ENCODE results near the gene DPF1.

DPF1 gene

DNA sequence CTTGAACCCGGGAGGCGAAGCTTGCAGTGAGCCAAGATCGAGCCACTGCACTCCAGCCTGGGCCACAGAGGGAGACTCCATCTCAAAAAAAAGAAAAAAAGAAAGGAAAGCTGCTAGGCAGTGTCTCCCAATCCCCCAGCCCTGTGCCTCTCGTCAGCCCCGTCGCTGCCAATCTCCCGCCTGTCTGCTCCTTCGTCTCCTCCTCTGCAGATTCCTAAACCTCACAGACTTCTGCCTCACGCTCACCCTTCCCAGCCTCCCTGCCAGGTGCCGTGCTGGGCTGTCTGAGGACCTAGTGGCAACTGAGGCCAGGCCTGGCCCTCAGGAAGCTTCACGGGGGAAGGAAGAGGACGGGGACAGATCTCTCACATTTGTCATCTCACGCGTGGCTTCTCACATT is 21.5 kb downstream of the DPF1 start:
- no peak for DNase-seq
- H3K27me3 ChIP-seq (ENCODE audit: insufficient read depth, low read depth, severe bottlenecking): no peaks in the 10 kb centered on the region
- H3K4me3 ChIP-seq (ENCODE audit: low read depth, low read length): no peak overlapping the region
- H3K9me3 ChIP-seq (ENCODE audit: severe bottlenecking): no peaks in the 10 kb centered on the region
- no peak overlapping the region for H3K27ac ChIP-seq
- H3K36me3 ChIP-seq: peaks cover 23% of the 10 kb centered on the region
- TF ChIP-seq, protein P1, sequence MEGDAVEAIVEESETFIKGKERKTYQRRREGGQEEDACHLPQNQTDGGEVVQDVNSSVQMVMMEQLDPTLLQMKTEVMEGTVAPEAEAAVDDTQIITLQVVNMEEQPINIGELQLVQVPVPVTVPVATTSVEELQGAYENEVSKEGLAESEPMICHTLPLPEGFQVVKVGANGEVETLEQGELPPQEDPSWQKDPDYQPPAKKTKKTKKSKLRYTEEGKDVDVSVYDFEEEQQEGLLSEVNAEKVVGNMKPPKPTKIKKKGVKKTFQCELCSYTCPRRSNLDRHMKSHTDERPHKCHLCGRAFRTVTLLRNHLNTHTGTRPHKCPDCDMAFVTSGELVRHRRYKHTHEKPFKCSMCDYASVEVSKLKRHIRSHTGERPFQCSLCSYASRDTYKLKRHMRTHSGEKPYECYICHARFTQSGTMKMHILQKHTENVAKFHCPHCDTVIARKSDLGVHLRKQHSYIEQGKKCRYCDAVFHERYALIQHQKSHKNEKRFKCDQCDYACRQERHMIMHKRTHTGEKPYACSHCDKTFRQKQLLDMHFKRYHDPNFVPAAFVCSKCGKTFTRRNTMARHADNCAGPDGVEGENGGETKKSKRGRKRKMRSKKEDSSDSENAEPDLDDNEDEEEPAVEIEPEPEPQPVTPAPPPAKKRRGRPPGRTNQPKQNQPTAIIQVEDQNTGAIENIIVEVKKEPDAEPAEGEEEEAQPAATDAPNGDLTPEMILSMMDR (IDR thresholded peaks at IDR 0.05; ENCODE audit: low read depth, low read length): no peak

DNA sequence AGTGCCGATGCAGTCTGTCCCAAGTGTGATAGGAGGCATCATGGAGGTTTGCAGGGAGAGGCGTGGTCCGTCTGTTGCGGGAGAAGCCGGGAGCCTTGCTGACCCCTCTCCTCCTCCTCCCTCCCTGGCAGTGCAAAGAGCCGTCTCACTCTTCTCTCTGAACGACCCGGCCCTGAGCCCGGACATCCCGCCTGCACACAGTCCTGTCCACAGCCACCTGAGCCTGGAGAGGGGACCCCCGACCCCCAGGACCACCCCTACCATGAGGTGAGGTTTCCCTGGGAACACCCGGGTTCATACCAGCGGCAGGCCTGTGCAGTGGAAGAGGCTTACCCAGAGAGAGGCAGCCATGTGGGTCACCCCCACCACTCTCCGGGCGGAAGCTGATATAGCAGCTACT is 22.3 kb downstream of the DPF1 start:
- no peaks in the 10 kb centered on the region for H3K27me3 ChIP-seq (ENCODE audit: insufficient read depth, low read depth, severe bottlenecking)
- TF ChIP-seq, protein P1 (IDR thresholded peaks at IDR 0.05; ENCODE audit: low read depth, low read length): no peak
- H3K9me3 ChIP-seq (ENCODE audit: severe bottlenecking): no peaks in the 10 kb centered on the region
- no peak for DNase-seq
- no peak overlapping the region for H3K27ac ChIP-seq
- peaks cover 23% of the 10 kb centered on the region for H3K36me3 ChIP-seq
- no peak overlapping the region for H3K4me3 ChIP-seq (ENCODE audit: low read depth, low read length)

DNA sequence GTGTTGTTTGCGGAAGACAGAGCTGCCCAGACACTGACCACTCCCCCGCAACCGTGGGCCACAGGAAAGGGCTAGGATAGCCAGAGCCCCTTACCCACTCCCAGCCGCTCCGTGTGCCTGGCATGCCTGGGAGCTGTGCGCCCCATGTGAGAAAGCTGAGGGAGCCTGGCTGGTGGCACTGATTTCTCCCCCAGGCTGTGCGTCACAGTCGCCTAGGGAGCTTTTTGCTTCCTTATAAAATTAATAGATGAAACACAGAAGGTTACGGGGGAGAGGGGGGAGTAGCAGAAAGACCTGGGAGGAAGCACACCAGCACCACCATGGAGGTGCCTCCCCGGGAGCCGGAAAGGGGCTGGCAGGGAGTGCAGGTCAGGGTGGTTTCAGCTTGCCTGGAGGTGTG is 24.7 kb downstream of the DPF1 start:
- Histone ChIP-seq H3K27ac (no peak overlapping the region), H3K27me3 (ENCODE audit: insufficient read depth, low read depth, severe bottlenecking) (no peaks in the 10 kb centered on the region), H3K9me3 (ENCODE audit: severe bottlenecking) (no peaks in the 10 kb centered on the region), H3K36me3 (peaks cover 23% of the 10 kb centered on the region), H3K4me3 (ENCODE audit: low read depth, low read length) (no peak overlapping the region)
- no peak for DNase-seq
- TF ChIP-seq, protein P1 (IDR thresholded peaks at IDR 0.05; ENCODE audit: low read depth, low read length): no peak

DNA sequence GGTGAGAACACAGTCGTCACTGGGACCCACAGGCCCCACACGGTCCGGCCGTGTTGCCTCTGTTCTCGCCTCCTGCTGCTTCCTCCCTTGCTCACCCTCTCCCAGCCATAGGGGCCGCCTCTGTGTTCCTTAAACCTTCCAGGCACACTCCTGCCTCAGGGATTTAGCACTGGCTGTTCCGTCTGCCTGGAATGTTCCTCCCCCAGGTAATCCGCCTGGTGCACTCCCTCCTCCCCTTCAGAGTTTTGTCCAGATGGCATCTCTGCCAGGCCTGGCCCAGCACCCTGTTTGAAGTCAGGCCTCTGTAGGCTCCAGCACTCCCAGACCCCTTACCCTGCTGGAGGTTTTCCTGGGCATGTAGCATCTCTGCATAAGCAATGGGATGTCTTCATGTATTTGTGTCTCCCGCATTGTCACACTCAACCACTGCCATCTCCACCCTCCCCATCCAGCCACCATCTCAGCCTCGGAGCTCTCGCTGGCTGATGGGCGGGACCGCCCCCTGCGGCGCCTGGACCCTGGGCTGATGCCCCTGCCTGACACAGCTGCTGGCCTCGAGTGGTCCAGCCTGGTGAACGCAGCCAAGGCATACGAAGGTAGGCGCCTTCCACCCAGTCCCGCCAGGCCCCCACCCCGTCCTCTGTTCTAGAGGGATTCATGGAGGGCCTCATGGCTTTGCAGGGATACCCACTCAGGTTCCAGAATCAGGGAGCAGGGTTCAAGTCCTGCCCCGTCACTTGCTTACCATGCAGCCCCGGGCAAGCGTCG is 25.9 kb downstream of the DPF1 start:
- Histone ChIP-seq H3K9me3 (ENCODE audit: severe bottlenecking) (no peaks in the 10 kb centered on the region), H3K36me3 (peaks cover 23% of the 10 kb centered on the region), H3K27ac (no peak overlapping the region), H3K27me3 (ENCODE audit: insufficient read depth, low read depth, severe bottlenecking) (no peaks in the 10 kb centered on the region), H3K4me3 (ENCODE audit: low read depth, low read length) (no peak overlapping the region)
- TF ChIP-seq, protein P1 (IDR thresholded peaks at IDR 0.05; ENCODE audit: low read depth, low read length): no peak
- DNase-seq: no peak

DNA sequence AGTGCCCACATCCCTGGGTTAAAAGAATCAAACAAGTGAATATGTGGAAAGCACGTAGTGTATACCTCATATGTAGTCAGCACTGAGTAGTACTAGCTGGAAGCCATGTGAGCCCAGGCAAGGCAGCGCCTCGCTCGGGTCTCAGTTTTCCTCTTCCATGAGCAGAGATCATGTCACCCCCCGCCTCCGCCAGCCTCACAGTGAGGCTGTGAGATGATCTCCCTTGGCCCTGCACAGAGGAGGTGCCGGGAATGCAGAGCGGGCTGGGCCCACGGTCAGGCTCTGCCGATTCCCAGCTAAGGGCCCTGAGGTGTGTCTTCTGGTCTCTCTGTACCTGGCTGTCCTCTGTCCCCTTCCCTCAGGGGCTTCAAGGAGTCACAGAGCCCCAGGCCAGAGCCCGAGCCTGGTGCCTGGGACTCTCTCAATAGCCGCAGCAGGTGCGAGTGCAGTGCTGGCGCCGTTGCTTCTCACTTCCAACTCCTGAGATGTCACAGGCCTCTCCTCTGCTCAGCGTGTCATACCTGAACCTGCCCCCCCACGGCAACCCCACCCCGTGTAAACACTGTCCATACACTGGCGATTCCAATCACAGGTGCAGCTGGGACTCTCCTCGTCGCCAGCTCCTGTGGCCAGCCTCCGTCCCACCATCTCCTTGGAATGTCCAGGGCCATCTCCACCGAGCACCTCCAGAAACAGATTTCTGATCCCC is 26.9 kb downstream of the DPF1 start:
- peaks cover 14% of the 10 kb centered on the region for H3K36me3 ChIP-seq
- TF ChIP-seq, protein P1 (IDR thresholded peaks at IDR 0.05; ENCODE audit: low read depth, low read length): no peak

More for the DNA sequence above, 26.9 kb downstream of the DPF1 start:
- Histone ChIP-seq H3K27ac (no peak overlapping the region), H3K27me3 (ENCODE audit: insufficient read depth, low read depth, severe bottlenecking) (no peaks in the 10 kb centered on the region), H3K9me3 (ENCODE audit: severe bottlenecking) (no peaks in the 10 kb centered on the region), H3K4me3 (ENCODE audit: low read depth, low read length) (no peak overlapping the region)
- DNase-seq: no peak

Data from WERI-Rb-1 (cell line).